Hematopoietic multipotent progenitor cell treated with erythropoietin and hydrocortisone succinate and interleukin-3 and kit ligand, for 4 days (in vitro differentiated cells): Measurements from ENCODE around the gene ASCL1.
A peak's percentile ranks its signal among the peaks of the same experiment; 100 is the strongest.

Experiments
- DNase-seq: peaks from one replicate; pipeline ENCODE4 v3.0.0-alpha.2; 2015

ASCL1 gene

GRCh38 chr12:102957339-102958050, at the start of gene ASCL1:
Gene ASCL1 (plus strand): TSS chr12:102957674. CDS start chr12:102958245, 571 bp downstream.
- peak; percentile 60 for DNase-seq

GRCh38 chr12:102907918-102908317, 49.6 kb upstream of the ASCL1 start:
- DNase-seq: no peak

DNA sequence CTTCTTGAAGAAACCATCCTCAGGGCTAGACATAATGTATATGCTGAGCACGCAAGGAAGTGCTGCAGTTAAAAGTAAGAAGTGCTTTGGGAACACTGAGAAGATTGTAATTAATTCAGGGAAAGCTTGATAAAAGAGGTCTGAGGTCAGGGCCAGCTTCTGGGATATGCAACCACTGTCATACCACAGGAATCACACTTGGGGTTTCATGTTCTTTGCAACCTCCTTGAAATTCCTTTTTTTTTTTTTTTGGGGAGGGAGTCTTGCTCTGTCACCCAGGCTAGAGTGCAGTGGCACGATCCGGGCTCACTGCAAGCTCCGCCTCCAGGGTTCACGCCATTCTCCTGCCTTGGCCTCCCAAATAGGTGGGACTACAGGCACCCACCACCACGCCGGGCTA, 47.3 kb upstream of the ASCL1 start:
- no peak for DNase-seq

- DNase-seq: no peak
Observed at GRCh38 chr12:102910792-102911191, 46.7 kb upstream of the ASCL1 start.

DNA sequence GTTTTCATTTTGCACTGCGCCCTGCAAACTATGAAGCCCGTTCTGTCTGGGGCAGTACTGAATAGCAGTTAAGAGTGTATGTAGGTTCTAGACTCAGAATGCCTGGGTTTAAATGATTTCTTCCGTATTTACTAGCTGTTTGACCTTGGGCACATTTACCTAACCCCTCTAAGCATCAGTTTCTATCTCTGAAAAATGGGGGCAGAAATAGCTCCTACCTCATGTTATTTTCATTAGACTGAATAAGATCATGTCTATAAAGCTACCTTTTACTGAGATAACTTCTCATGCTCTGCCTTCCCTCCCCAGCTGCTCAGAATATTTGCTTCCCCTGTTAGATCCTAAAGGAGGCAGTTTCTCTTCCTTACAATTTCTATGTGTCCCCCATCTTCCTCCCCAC, 46.2 kb upstream of the ASCL1 start:
- DNase-seq: no peak

- DNase-seq: no peak
Observed at GRCh38 chr12:102912258-102912657, 45.2 kb upstream of the ASCL1 start.

GRCh38 chr12:102913453-102914226, 43.8 kb upstream of the ASCL1 start:
- DNase-seq: no peak

DNA sequence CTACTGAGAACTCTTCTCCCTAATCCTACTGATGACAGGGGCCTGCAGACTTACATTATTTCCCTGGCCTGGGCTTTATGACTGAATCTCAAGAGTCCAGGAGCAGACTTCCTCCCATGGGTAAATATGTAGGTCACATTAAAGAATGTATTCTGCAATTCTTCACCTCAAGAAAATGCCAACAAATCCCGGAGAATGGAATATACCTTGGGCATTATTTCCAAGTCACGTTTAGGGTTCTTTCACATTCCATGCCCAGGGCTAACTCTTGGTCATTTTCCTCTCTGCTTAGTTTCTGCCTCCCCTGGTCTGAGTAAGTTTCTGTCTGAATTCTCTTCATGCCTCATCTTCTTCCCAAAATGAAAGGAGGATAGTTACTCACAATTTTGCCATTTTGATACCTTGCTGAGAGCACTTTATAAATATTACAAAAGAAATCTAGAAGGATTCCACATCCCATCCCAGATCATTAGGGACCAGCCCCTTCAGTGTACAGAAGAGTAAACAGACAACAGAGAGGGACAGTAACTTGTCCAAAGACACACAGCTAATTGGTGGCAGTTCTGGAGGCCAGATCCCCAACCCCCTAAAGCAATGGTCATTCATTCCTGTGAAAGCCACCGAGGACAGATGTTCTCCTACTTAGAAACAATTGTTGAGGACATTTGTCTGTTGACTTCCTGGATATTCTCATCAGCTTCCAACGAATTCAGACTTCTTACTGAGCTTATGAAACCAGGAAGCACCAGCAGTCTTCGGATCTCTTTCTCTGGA, 41.0 kb upstream of the ASCL1 start:
- DNase-seq: no peak

- peak; percentile 8 for DNase-seq
Observed at GRCh38 chr12:102917026-102917787, 40.3 kb upstream of the ASCL1 start, which contains the start of gene PAH. Gene PAH (minus strand): TSS chr12:102917244. CDS start chr12:102917130, 114 bp downstream.

- DNase-seq: no peak
Observed at GRCh38 chr12:102918840-102919239, 38.6 kb upstream of the ASCL1 start.

DNA sequence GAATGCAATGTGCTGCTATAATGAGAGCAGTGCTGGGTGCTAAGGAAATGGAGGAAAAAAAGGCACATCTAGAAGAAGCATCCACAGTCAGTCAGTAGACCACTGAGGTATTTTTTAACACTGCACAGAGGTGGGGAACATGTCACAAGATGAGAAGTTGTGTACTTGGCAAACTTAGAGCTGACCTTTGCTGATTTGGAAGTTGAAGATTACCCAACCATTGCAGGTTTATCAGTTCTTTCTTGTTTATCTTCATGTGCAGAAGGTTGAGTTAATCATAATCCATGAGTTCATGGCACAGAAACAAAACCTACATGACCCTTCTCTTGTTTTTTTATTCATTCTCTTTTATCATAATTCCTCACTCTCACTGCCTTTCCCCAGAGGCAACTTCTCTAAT, 37.2 kb upstream of the ASCL1 start:
- no peak for DNase-seq

GRCh38 chr12:102921240-102921639, 36.2 kb upstream of the ASCL1 start:
- no peak for DNase-seq

GRCh38 chr12:102927220-102927619, 30.3 kb upstream of the ASCL1 start:
- no peak for DNase-seq

GRCh38 chr12:102933168-102933567, 24.3 kb upstream of the ASCL1 start:
- DNase-seq: no peak

GRCh38 chr12:102939059-102939458, 18.4 kb upstream of the ASCL1 start:
- no peak for DNase-seq

- DNase-seq: no peak
Observed at GRCh38 chr12:102939670-102940222, 17.7 kb upstream of the ASCL1 start.

- no peak for DNase-seq
Observed at GRCh38 chr12:102946042-102946441, 11.4 kb upstream of the ASCL1 start.

DNA sequence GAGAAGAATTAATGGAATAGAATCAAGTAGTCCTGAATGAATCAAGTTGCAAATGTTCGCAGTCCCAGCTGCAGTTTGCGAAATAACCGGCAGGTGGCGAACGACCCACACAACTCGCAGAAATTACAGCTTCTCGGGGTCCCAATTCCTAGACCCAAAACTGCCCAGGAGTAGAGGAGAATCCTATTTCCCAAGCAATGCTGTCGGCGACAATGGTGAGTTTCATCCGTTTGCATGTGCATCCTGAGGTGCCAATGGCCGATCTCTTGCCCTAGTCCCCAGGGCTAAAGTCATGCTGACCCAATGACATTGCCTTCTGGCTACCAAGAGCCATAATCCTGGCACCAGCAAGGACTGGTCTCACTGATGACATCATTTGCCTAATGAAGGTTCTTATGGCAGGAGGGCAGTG, 8.5 kb upstream of the ASCL1 start:
- DNase-seq: peak; percentile 52

GRCh38 chr12:102950107-102950949, 7.1 kb upstream of the ASCL1 start:
- peak; percentile 15 for DNase-seq

GRCh38 chr12:102950950-102951619, 6.4 kb upstream of the ASCL1 start:
- DNase-seq: no peak

DNA sequence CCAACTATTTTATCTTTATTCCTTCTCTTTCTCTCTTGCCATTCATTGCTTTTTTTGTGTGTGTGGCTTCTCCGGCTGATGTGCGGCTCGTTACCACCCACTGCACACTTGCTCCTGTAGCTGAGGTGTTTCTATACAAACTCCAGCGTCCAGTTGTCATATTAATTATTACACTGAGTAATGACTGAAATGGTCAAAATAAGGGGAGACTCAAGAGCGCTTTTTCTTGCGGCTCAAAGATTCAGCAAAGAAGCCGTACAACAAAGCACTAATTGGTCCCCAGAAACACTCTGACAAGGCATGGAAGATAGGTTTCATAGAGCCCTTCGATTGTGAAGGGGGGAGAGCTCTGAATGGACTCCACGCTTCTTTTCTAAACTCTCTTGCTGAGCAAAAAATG, 5.6 kb upstream of the ASCL1 start:
- no peak for DNase-seq
